Fibroblast of mammary gland (primary cell): ENCODE measurements around the gene SLC12A9.

Experiments
- DNase-seq: peaks from one replicate; pipeline ENCODE4 v3.0.0-alpha.2; 2010; ENCODE audit warnings: low read depth
- H3K4me3 ChIP-seq: 2 replicates; pipeline ENCODE4 v1.5.1; 2011; ENCODE audit warnings: low read depth, mild to moderate bottlenecking, low read length, moderate library complexity; ENCODE audit not compliant: control insufficient read depth
- CTCF ChIP-seq: conservative IDR thresholded peaks from 2 replicates; pipeline ENCODE4 v1.5.1; 2011; ENCODE audit warnings: low read depth, low read length, inconsistent platforms; ENCODE audit not compliant: control insufficient read depth, insufficient read depth

SLC12A9 gene

GRCh38 chr7:100835903-100836811 lies 16.4 kb upstream of the SLC12A9 start:
- DNase-seq = no peak
- no peak overlapping the region for H3K4me3 ChIP-seq
- no peak for TF ChIP-seq CTCF

- no peak for DNase-seq
- no peak for TF ChIP-seq CTCF
- peak overlapping the region; percentile 41 for H3K4me3 ChIP-seq
Measured at GRCh38 chr7:100836812-100837098, 15.8 kb upstream of the SLC12A9 start.

- DNase-seq = peak; percentile 88
- TF ChIP-seq CTCF = no peak
- peak overlapping the region; percentile 41 for H3K4me3 ChIP-seq
Measured at GRCh38 chr7:100837099-100837836, 15.2 kb upstream of the SLC12A9 start.

GRCh38 chr7:100839361-100839760 lies 13.2 kb upstream of the SLC12A9 start:
- no peak for DNase-seq
- TF ChIP-seq CTCF = no peak
- no peak overlapping the region for H3K4me3 ChIP-seq

GRCh38 chr7:100840470-100841100 lies 11.9 kb upstream of the SLC12A9 start:
- no peak for TF ChIP-seq CTCF
- no peak overlapping the region for H3K4me3 ChIP-seq
- DNase-seq = no peak

GRCh38 chr7:100847360-100847759 lies 5.2 kb upstream of the SLC12A9 start:
- no peak overlapping the region for H3K4me3 ChIP-seq
- TF ChIP-seq CTCF = no peak
- no peak for DNase-seq
